Breast epithelium (tissue), 4 donors: ENCODE measurements around the gene ADAM22. TPM values are rescaled to one million over a fixed set of nuclear protein-coding genes. Genes with fewer than 3 reads are reported as not detected.

ENCODE experiments used
- DNase-seq, 2 donors: peaks; one replicate each; pipeline ENCODE4 v3.0.0-alpha.2; 2019; ENCODE audit warnings: low spot score in 2 of 2
- H3K27ac ChIP-seq, 2 donors: fragments of 200-600 bp; sonication (generic) in 1 of 2; one replicate each; pipeline ENCODE4 v1.5.1; 2016 to 2019; ENCODE audit warnings: mild to moderate bottlenecking in 1 of 2
- H3K27me3 ChIP-seq, 2 donors: fragments of 200-600 bp; sonication (generic) in 1 of 2; one replicate each; pipeline versions ENCODE4 v1.5.1 to v1.6.0; 2017 to 2019; ENCODE audit warnings: control low read depth in 1 of 2, mild to moderate bottlenecking in 1 of 2
- H3K36me3 ChIP-seq: fragments of 200-600 bp; one replicate; pipeline ENCODE4 v1.5.1; 2019
- H3K4me1 ChIP-seq, 2 donors: fragments of 200-600 bp; sonication (generic); one replicate each; pipeline ENCODE4 v1.5.1; 2016 to 2019; ENCODE audit warnings: control low read depth in 1 of 2
- H3K4me3 ChIP-seq, 3 donors: fragments of 200-600 bp; sonication (generic); 1 replicate in 2 of 3; 2 replicates in 1 of 3; pipeline ENCODE4 v1.5.1; 2016 to 2019; ENCODE audit warnings: mild to moderate bottlenecking in 3 of 3, moderate library complexity in 2 of 3
- H3K9me3 ChIP-seq, 2 donors: fragments of 200-600 bp; sonication (generic) in 1 of 2; one replicate each; pipeline ENCODE4 v1.5.1; 2016 to 2019; ENCODE audit warnings: control low read depth in 1 of 2
- CTCF ChIP-seq, 3 donors: fragments of 450-650 bp; IDR thresholded peaks; one replicate each; pipeline ENCODE4 v1.5.1; 2016 to 2017; ENCODE audit warnings: antibody characterized with exemption in 3 of 3, mild to moderate bottlenecking in 3 of 3, moderate library complexity in 3 of 3
- POLR2A ChIP-seq: fragments of 450-650 bp; IDR thresholded peaks from one replicate; pipeline ENCODE4 v1.6.1; 2016; ENCODE audit warnings: antibody characterized with exemption, mild to moderate bottlenecking, moderate library complexity
- POLR2AphosphoS5 ChIP-seq, 3 donors: sonication (generic); formaldehyde crosslinking; IDR thresholded peaks; one replicate each; pipeline ENCODE4 v1.6.1; 2017; ENCODE audit warnings: antibody characterized with exemption in 3 of 3
- intact Hi-C: fragments of 100-400 bp; cut with DNase I; formaldehyde crosslinking; loops from one replicate; pipeline ENCODE4 v1.15.1; 2023; ENCODE audit warnings: low total_unique reads
- total RNA-seq, 3 donors: library from RNA; depleted of rRNA; stranded (reverse); fragments of >200 nt; gene quantifications; one replicate each; pipeline ENCODE4 v1.1.0, GENCODE V29; 2016

ADAM22 gene
- total RNA-seq, 3 donors from 2014 or later: 2.3 to 7.5 (median 3.4) TPM

GRCh38 chr7:88091988-88092675 is 158.1 kb downstream of the ADAM22 start:
- Histone ChIP-seq H3K4me1 (no peaks in the 10 kb centered on the region), H3K9me3 (no peaks in the 10 kb centered on the region), H3K36me3 (no peaks in the 10 kb centered on the region), H3K27me3 (no peaks in the 10 kb centered on the region), H3K4me3 (no peak overlapping the region), H3K27ac (no peak overlapping the region)
- TF ChIP-seq CTCF (IDR thresholded peaks at IDR 0.05): no peak
- TF ChIP-seq POLR2AphosphoS5 (IDR thresholded peaks at IDR 0.05): no peak
- no peak for TF ChIP-seq POLR2A
- intact Hi-C loops: no loop called here
- no peak for DNase-seq

- H3K4me1 ChIP-seq: no peaks in the 10 kb centered on the region
- intact Hi-C loops: no loop called here
- no peak overlapping the region for H3K27ac ChIP-seq
- no peaks in the 10 kb centered on the region for H3K36me3 ChIP-seq
- H3K9me3 ChIP-seq: no peaks in the 10 kb centered on the region
- no peak for TF ChIP-seq POLR2A
- no peak for TF ChIP-seq CTCF (IDR thresholded peaks at IDR 0.05)
- TF ChIP-seq POLR2AphosphoS5 (IDR thresholded peaks at IDR 0.05): no peak
- no peak overlapping the region for H3K4me3 ChIP-seq
- H3K27me3 ChIP-seq: no peaks in the 10 kb centered on the region
- DNase-seq: no peak
These were observed 158.6 kb downstream of the ADAM22 start for GRCh38 chr7:88092676-88092999.

- Histone ChIP-seq H3K36me3 (no peaks in the 10 kb centered on the region), H3K4me3 (no peak overlapping the region), H3K27me3 (no peaks in the 10 kb centered on the region), H3K27ac (no peak overlapping the region), H3K4me1 (no peaks in the 10 kb centered on the region), H3K9me3 (no peaks in the 10 kb centered on the region)
- TF ChIP-seq POLR2AphosphoS5 (IDR thresholded peaks at IDR 0.05): no peak
- intact Hi-C loops: no loop called here
- no peak for DNase-seq
These were observed 167.7 kb downstream of the ADAM22 start for GRCh38 chr7:88101769-88102168.

- no peak for DNase-seq
- no peaks in the 10 kb centered on the region for H3K27me3 ChIP-seq
- H3K27ac ChIP-seq: no peak overlapping the region
- H3K9me3 ChIP-seq: no peaks in the 10 kb centered on the region
- H3K4me1 ChIP-seq: no peaks in the 10 kb centered on the region
- no peak overlapping the region for H3K4me3 ChIP-seq
- intact Hi-C loops: no loop called here
- TF ChIP-seq POLR2A (no peak), POLR2AphosphoS5 (IDR thresholded peaks at IDR 0.05) (no peak), CTCF (IDR thresholded peaks at IDR 0.05) (no peak)
- no peaks in the 10 kb centered on the region for H3K36me3 ChIP-seq
These were observed 168.6 kb downstream of the ADAM22 start for GRCh38 chr7:88102675-88103074.

GRCh38 chr7:88104732-88105131 is 170.7 kb downstream of the ADAM22 start:
- no peak for TF ChIP-seq POLR2A
- no peak for TF ChIP-seq CTCF (IDR thresholded peaks at IDR 0.05)
- TF ChIP-seq POLR2AphosphoS5 (IDR thresholded peaks at IDR 0.05): no peak
- H3K27ac ChIP-seq: no peak overlapping the region
- H3K36me3 ChIP-seq: no peaks in the 10 kb centered on the region
- H3K4me1 ChIP-seq: no peaks in the 10 kb centered on the region
- DNase-seq: no peak
- no peaks in the 10 kb centered on the region for H3K27me3 ChIP-seq
- intact Hi-C loops: no loop called here
- no peaks in the 10 kb centered on the region for H3K9me3 ChIP-seq
- no peak overlapping the region for H3K4me3 ChIP-seq

GRCh38 chr7:88105231-88105630 is 171.2 kb downstream of the ADAM22 start:
- no peak overlapping the region for H3K27ac ChIP-seq
- no peaks in the 10 kb centered on the region for H3K27me3 ChIP-seq
- intact Hi-C loops: no loop called here
- no peak for DNase-seq
- H3K36me3 ChIP-seq: no peaks in the 10 kb centered on the region
- TF ChIP-seq POLR2AphosphoS5 (IDR thresholded peaks at IDR 0.05) (no peak), POLR2A (no peak), CTCF (IDR thresholded peaks at IDR 0.05) (no peak)
- no peak overlapping the region for H3K4me3 ChIP-seq
- H3K4me1 ChIP-seq: no peaks in the 10 kb centered on the region
- no peaks in the 10 kb centered on the region for H3K9me3 ChIP-seq
